Right lobe of liver (tissue), 4 donors: Measurements from ENCODE around the gene NAT16.
A peak's percentile ranks its signal among the peaks of the same experiment; 100 is the strongest.

Source experiments
- CTCF ChIP-seq, 4 donors: fragments of 200-600 bp in 3 of 4; fragments of 450-650 bp in 1 of 4; IDR thresholded peaks; one replicate each; pipeline versions ENCODE4 v1.5.1 to v1.8.0; 2016 to 2022; ENCODE audit warnings: antibody characterized with exemption in 4 of 4, mild to moderate bottlenecking in 2 of 4
- POLR2A ChIP-seq: fragments of 450-650 bp; IDR thresholded peaks from one replicate; pipeline ENCODE4 v1.6.1; 2017; ENCODE audit warnings: antibody characterized with exemption, mild to moderate bottlenecking
- donor health status: DM: no; HTN: no; CAD: no.
- donor health status: DM: no; HTN: no; CAD: no.
- donor health status: DM: no; HTN: yes; CAD: no.

DNA sequence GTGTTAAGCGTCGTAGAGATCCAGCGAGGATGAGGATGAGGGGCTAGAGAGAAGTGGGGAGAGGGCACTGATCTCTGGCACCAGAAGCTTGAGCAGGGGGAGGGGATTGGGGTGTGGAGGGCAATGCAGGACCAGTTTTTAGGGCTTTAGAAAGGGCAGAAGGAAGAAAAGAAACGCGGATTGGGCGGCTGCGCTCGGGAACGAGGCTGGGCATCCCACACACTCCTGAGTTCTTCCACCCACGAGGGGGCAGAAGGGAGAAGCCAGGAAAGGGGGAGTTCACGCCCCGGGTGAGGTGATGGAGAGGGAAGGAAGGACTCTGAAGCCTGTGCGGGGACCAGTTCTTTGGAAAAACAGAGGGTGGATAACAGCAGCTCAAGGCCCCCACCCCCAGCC, 8.7 kb downstream of the NAT16 start:
- TF ChIP-seq CTCF (IDR thresholded peaks at IDR 0.05) (peak in 1 of 4 donors; percentile 4), POLR2A (no peak)
